Breast epithelium (tissue), 4 donors: Measurements from ENCODE around the gene DMBT1. TPM values are rescaled to one million over a fixed set of nuclear protein-coding genes. Genes with fewer than 3 reads are reported as not detected.

Experiments used
- DNase-seq, 2 donors: peaks; one replicate each; pipeline ENCODE4 v3.0.0-alpha.2; 2019; ENCODE audit warnings: low spot score in 2 of 2
- H3K27ac ChIP-seq, 2 donors: fragments of 200-600 bp; sonication (generic) in 1 of 2; one replicate each; pipeline ENCODE4 v1.5.1; 2016 to 2019; ENCODE audit warnings: mild to moderate bottlenecking in 1 of 2
- H3K27me3 ChIP-seq, 2 donors: fragments of 200-600 bp; sonication (generic) in 1 of 2; one replicate each; pipeline versions ENCODE4 v1.5.1 to v1.6.0; 2017 to 2019; ENCODE audit warnings: control low read depth in 1 of 2, mild to moderate bottlenecking in 1 of 2
- H3K36me3 ChIP-seq: fragments of 200-600 bp; one replicate; pipeline ENCODE4 v1.5.1; 2019
- H3K4me1 ChIP-seq, 2 donors: fragments of 200-600 bp; sonication (generic); one replicate each; pipeline ENCODE4 v1.5.1; 2016 to 2019; ENCODE audit warnings: control low read depth in 1 of 2
- H3K4me3 ChIP-seq, 3 donors: fragments of 200-600 bp; sonication (generic); 1 replicate in 2 of 3; 2 replicates in 1 of 3; pipeline ENCODE4 v1.5.1; 2016 to 2019; ENCODE audit warnings: mild to moderate bottlenecking in 3 of 3, moderate library complexity in 2 of 3
- H3K9me3 ChIP-seq, 2 donors: fragments of 200-600 bp; sonication (generic) in 1 of 2; one replicate each; pipeline ENCODE4 v1.5.1; 2016 to 2019; ENCODE audit warnings: control low read depth in 1 of 2
- POLR2A ChIP-seq: fragments of 450-650 bp; IDR thresholded peaks from one replicate; pipeline ENCODE4 v1.6.1; 2016; ENCODE audit warnings: antibody characterized with exemption, mild to moderate bottlenecking, moderate library complexity
- POLR2AphosphoS5 ChIP-seq, 3 donors: sonication (generic); formaldehyde crosslinking; IDR thresholded peaks; one replicate each; pipeline ENCODE4 v1.6.1; 2017; ENCODE audit warnings: antibody characterized with exemption in 3 of 3
- intact Hi-C: fragments of 100-400 bp; cut with DNase I; formaldehyde crosslinking; loops from one replicate; pipeline ENCODE4 v1.15.1; 2023; ENCODE audit warnings: low total_unique reads
- total RNA-seq, 3 donors: library from RNA; depleted of rRNA; stranded (reverse); fragments of >200 nt; gene quantifications; one replicate each; pipeline ENCODE4 v1.1.0, GENCODE V29; 2016
- TF ChIP-seq, protein P1 (sequence below), 3 donors: fragments of 450-650 bp; IDR thresholded peaks; one replicate each; pipeline ENCODE4 v1.5.1; 2016 to 2017; ENCODE audit warnings: antibody characterized with exemption in 3 of 3, mild to moderate bottlenecking in 3 of 3, moderate library complexity in 3 of 3

DMBT1 gene
- total RNA-seq, 3 donors from 2014 or later: 0.15 to 2.3 TPM; not detected in 1

DNA sequence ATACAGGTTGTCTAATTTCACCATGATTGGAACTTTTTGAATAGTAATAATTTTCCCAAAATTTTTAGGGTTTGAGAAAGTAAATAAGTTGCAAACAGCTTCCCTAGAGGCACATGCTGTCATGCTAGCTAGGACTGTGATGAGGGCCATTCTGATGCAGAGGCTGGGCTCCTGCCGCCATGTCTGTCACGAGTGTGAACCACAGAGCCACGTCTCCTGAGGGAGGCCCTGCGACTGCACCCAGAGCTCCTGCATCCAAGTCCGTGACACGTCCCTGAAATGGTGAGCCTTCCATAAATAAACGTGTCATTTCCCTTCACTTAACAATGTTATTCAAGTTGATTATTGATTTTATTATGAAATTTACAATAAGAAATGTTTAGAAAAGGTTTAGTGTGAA lies 99.1 kb downstream of the DMBT1 start:
- Histone ChIP-seq H3K27ac (no peak overlapping the region), H3K4me3 (no peak overlapping the region), H3K36me3 (no peaks in the 10 kb centered on the region), H3K9me3 (no peaks in the 10 kb centered on the region), H3K4me1 (no peaks in the 10 kb centered on the region), H3K27me3 (no peaks in the 10 kb centered on the region)
- intact Hi-C loops: no loop called here
- TF ChIP-seq, protein P1, sequence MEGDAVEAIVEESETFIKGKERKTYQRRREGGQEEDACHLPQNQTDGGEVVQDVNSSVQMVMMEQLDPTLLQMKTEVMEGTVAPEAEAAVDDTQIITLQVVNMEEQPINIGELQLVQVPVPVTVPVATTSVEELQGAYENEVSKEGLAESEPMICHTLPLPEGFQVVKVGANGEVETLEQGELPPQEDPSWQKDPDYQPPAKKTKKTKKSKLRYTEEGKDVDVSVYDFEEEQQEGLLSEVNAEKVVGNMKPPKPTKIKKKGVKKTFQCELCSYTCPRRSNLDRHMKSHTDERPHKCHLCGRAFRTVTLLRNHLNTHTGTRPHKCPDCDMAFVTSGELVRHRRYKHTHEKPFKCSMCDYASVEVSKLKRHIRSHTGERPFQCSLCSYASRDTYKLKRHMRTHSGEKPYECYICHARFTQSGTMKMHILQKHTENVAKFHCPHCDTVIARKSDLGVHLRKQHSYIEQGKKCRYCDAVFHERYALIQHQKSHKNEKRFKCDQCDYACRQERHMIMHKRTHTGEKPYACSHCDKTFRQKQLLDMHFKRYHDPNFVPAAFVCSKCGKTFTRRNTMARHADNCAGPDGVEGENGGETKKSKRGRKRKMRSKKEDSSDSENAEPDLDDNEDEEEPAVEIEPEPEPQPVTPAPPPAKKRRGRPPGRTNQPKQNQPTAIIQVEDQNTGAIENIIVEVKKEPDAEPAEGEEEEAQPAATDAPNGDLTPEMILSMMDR (IDR thresholded peaks at IDR 0.05): no peak
- TF ChIP-seq POLR2AphosphoS5 (IDR thresholded peaks at IDR 0.05) (no peak), POLR2A (no peak)
- DNase-seq: no peak

DNA sequence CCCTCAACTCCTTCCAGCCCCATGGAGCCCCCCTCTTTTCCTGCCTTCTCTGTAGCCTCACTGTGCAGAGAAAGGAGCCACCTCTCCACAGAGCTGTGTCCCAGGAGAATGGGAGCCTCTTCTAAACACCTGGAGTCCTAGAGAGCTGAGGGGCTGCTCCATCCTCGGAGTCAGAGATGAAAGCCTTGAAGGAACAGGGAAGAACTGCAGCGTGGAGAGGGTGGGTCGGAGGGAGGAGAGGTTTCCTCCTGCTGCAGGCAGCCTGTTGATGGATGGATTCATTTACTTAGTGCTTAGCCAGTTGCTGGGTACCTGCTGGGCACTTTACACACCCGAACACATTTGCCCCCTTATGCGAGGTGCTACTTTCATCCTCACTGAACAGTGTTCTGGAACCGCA lies 100.1 kb downstream of the DMBT1 start:
- TF ChIP-seq POLR2A: no peak
- TF ChIP-seq POLR2AphosphoS5 (IDR thresholded peaks at IDR 0.05): no peak
- TF ChIP-seq, protein P1 (IDR thresholded peaks at IDR 0.05): no peak
- H3K4me1 ChIP-seq: no peaks in the 10 kb centered on the region
- no peaks in the 10 kb centered on the region for H3K27me3 ChIP-seq
- H3K4me3 ChIP-seq: no peak overlapping the region
- no peak overlapping the region for H3K27ac ChIP-seq
- intact Hi-C loops: no loop called here
- DNase-seq: no peak
- no peaks in the 10 kb centered on the region for H3K36me3 ChIP-seq
- no peaks in the 10 kb centered on the region for H3K9me3 ChIP-seq

DNA sequence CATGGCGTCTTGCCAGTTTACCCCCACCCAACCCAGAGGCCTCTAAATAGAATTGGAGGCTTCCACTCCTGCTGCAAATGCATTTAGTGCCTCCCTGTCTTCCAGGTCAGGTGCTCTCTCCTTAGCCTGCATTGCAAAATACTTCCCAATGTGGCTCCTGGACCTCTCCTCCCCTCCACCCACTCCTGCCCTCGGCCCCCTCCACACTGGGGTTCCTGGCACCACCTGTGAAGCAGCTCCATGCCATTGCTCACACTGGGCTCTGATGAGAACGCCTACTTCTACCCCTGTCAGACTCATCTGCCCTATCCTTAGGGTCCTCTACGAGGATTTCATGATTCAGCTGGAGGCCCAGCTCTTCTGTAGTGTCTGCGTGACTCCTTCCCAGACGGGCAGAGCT lies 101.7 kb downstream of the DMBT1 start:
- no peak overlapping the region for H3K4me3 ChIP-seq
- no peaks in the 10 kb centered on the region for H3K27me3 ChIP-seq
- no peaks in the 10 kb centered on the region for H3K4me1 ChIP-seq
- DNase-seq: no peak
- intact Hi-C loops: no loop called here
- H3K36me3 ChIP-seq: no peaks in the 10 kb centered on the region
- TF ChIP-seq POLR2AphosphoS5 (IDR thresholded peaks at IDR 0.05): no peak
- TF ChIP-seq POLR2A: no peak
- H3K9me3 ChIP-seq: no peaks in the 10 kb centered on the region
- no peak overlapping the region for H3K27ac ChIP-seq

- DNase-seq: no peak
- TF ChIP-seq POLR2AphosphoS5 (IDR thresholded peaks at IDR 0.05) (no peak), POLR2A (no peak)
- TF ChIP-seq, protein P1 (IDR thresholded peaks at IDR 0.05): no peak
- no peaks in the 10 kb centered on the region for H3K36me3 ChIP-seq
- no peaks in the 10 kb centered on the region for H3K4me1 ChIP-seq
- H3K4me3 ChIP-seq: no peak overlapping the region
- no peaks in the 10 kb centered on the region for H3K27me3 ChIP-seq
- intact Hi-C loops: no loop called here
- H3K9me3 ChIP-seq: no peaks in the 10 kb centered on the region
- H3K27ac ChIP-seq: no peak overlapping the region
Observed at GRCh38 chr10:122663516-122664130, 103.1 kb downstream of the DMBT1 start.

DNA sequence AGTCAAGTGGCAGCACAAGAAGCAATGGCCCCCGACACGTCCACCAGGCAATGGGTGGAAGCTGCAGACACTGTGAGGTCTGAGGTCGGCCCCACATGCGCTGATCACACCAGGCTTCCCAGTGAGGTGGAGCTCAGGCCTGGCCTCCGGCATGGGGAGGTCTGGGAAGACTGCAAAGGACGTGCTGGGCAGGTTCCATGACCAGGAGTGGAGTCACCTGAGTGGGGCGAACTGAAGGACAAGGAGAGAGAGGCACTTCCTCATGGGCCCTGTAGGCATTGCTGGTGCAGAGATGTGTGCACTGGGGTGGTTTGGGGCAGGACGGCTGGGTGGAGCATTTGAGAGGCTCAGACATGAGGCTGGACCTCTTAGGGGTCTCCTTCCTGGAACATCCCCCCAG lies 103.9 kb downstream of the DMBT1 start:
- H3K36me3 ChIP-seq: no peaks in the 10 kb centered on the region
- intact Hi-C loops: no loop called here
- H3K9me3 ChIP-seq: no peaks in the 10 kb centered on the region
- no peaks in the 10 kb centered on the region for H3K4me1 ChIP-seq
- H3K4me3 ChIP-seq: no peak overlapping the region
- no peaks in the 10 kb centered on the region for H3K27me3 ChIP-seq
- TF ChIP-seq POLR2AphosphoS5 (IDR thresholded peaks at IDR 0.05) (no peak), POLR2A (no peak)
- TF ChIP-seq, protein P1 (IDR thresholded peaks at IDR 0.05): no peak
- no peak for DNase-seq
- no peak overlapping the region for H3K27ac ChIP-seq
